Right lobe of liver (tissue), 6 donors: ENCODE results near the gene BCL2A1. TPM values are rescaled to one million over a fixed set of nuclear protein-coding genes. Genes with fewer than 3 reads are reported as not detected.

Experiments used
- ATAC-seq, 4 donors: fragments of 200-7000 bp; cut with Tn5 transposase; one replicate each; pipeline ENCODE4 v1.9.1; 2020; ENCODE audit warnings: mild to moderate bottlenecking in 4 of 4, moderate library complexity in 4 of 4
- DNase-seq, 3 donors: peaks; one replicate each; pipeline ENCODE4 v3.0.0-alpha.2; 2020
- H3K27ac ChIP-seq, 3 donors: fragments of 200-600 bp; one replicate each; pipeline ENCODE4 v1.8.0; 2022
- H3K27me3 ChIP-seq, 2 donors: fragments of 200-600 bp; one replicate each; pipeline ENCODE4 v1.8.0; 2022
- H3K36me3 ChIP-seq, 4 donors: fragments of 200-600 bp; sonication (generic) in 1 of 4; one replicate each; pipeline versions ENCODE4 v1.5.1 to v1.8.0; 2017 to 2022; ENCODE audit warnings: control low read depth in 1 of 4
- H3K4me1 ChIP-seq, 4 donors: fragments of 200-600 bp; sonication (generic) in 1 of 4; one replicate each; pipeline versions ENCODE4 v1.5.1 to v1.8.0; 2017 to 2022; ENCODE audit warnings: control low read depth in 1 of 4
- H3K4me3 ChIP-seq, 3 donors: fragments of 200-600 bp; one replicate each; pipeline ENCODE4 v1.8.0; 2022
- H3K9me3 ChIP-seq, 4 donors: fragments of 200-600 bp; sonication (generic) in 1 of 4; one replicate each; pipeline versions ENCODE4 v1.5.1 to v1.8.0; 2017 to 2022; ENCODE audit warnings: control low read depth in 1 of 4
- POLR2A ChIP-seq: fragments of 450-650 bp; IDR thresholded peaks from one replicate; pipeline ENCODE4 v1.6.1; 2017; ENCODE audit warnings: antibody characterized with exemption, mild to moderate bottlenecking
- WGBS: methylation state at CpG from one replicate; pipeline ENCODE4 v1.1.6; 2018; ENCODE audit warnings: low coverage, low lambda C conversion rate; ENCODE audit not compliant: insufficient coverage; ENCODE audit errors: missing lambda C conversion rate; 5-methylcytosine and 5-hydroxymethylcytosine counted together
- intact Hi-C, 2 donors: fragments of 100-400 bp; cut with DNase I; formaldehyde crosslinking; loops; one replicate each; pipeline versions ENCODE4 v1.11.2 to v1.14.1; 2022
- total RNA-seq, 6 experiments: library from RNA; depleted of rRNA in 2 of 6; stranded (reverse); fragments of >200 nt in 2 of 6; fragmentation: NEBNext Ultra II Directional in 3 of 6; extraction: Animal tissue kit (Norgen Biotek cat#: 25700) in 3 of 6; gene quantifications; one replicate each; pipeline versions ENCODE4 v1.1.0 to v1.2.4, GENCODE V29; 2016 to 2023
- TF ChIP-seq, protein P1 (sequence below), 4 donors: fragments of 200-600 bp in 3 of 4; fragments of 450-650 bp in 1 of 4; IDR thresholded peaks; one replicate each; pipeline versions ENCODE4 v1.5.1 to v1.8.0; 2016 to 2022; ENCODE audit warnings: antibody characterized with exemption in 4 of 4, mild to moderate bottlenecking in 2 of 4
- donor health status: DM: no; HTN: yes; CAD: no.
- donor health status: DM: no; HTN: no; CAD: no.
- donor health status: DM: no; HTN: no; CAD: no.
- donor health status: DM: no; HTN: yes; CAD: no.
- donor health status: DM: no; HTN: yes; CAD: no.

Gene BCL2A1
- total RNA-seq, 6 experiments from 2014 or later: 0.26 to 6.9 (median 1.8) TPM

DNA sequence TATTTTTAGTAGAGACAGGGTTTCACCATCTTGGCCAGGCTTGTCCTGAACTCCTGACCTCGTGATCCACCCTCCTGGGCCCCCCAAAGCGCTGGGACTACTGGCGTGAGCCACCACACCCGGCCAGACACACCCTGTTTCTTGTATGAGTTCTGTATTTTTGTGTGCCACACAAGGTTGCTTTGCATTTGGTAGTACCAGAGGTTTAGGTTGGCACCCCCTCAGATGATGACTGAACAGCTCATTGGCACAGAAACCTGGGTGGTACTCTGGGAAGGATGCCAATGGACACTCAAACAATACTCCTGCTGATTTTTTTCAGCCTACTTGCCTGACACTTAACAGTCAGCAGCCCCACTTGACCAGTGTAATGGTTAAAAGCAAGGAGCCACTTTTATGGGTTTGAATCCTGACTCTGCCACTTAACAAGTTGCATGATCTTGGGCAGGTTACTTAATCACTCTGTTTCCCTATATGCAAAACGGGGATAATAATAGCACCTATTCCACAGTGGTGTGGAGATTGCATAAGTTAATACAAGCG is 39.2 kb upstream of the BCL2A1 start:
- 44% methylated on average over 4 of the region's 6 CpGs for WGBS
- no peak for TF ChIP-seq POLR2A
- TF ChIP-seq, protein P1, sequence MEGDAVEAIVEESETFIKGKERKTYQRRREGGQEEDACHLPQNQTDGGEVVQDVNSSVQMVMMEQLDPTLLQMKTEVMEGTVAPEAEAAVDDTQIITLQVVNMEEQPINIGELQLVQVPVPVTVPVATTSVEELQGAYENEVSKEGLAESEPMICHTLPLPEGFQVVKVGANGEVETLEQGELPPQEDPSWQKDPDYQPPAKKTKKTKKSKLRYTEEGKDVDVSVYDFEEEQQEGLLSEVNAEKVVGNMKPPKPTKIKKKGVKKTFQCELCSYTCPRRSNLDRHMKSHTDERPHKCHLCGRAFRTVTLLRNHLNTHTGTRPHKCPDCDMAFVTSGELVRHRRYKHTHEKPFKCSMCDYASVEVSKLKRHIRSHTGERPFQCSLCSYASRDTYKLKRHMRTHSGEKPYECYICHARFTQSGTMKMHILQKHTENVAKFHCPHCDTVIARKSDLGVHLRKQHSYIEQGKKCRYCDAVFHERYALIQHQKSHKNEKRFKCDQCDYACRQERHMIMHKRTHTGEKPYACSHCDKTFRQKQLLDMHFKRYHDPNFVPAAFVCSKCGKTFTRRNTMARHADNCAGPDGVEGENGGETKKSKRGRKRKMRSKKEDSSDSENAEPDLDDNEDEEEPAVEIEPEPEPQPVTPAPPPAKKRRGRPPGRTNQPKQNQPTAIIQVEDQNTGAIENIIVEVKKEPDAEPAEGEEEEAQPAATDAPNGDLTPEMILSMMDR (IDR thresholded peaks at IDR 0.05): no peak
- Histone ChIP-seq H3K4me3 (no peak overlapping the region), H3K27me3 (no peaks in the 10 kb centered on the region), H3K4me1 (no peaks in the 10 kb centered on the region), H3K9me3 (no peaks in the 10 kb centered on the region), H3K36me3 (no peaks in the 10 kb centered on the region), H3K27ac (no peak overlapping the region)
- intact Hi-C loops: no loop called here
- ATAC-seq (no peak), DNase-seq (no peak)

DNA sequence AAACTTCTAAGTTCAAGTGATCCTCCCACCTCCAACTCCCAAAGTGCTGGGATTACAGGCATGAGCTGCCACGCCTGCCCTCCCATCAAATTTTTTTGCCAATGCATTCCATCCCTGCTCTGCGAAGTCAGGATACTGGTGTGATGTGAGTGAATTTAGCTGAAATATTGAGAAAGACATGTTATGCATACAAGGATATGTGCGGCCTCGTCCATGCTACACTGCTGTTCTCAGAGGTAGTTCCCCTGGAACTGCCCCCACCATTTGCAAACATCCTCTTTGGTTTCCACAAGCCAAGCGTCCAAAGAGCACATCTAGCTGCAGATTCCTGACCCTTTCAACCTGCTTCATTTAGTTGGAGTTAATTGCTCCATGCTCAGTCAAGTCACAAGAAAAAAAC is 36.5 kb upstream of the BCL2A1 start:
- Histone ChIP-seq H3K36me3 (no peaks in the 10 kb centered on the region), H3K4me1 (no peaks in the 10 kb centered on the region), H3K9me3 (no peaks in the 10 kb centered on the region), H3K27me3 (no peaks in the 10 kb centered on the region), H3K27ac (no peak overlapping the region), H3K4me3 (no peak overlapping the region)
- intact Hi-C loops: no loop called here
- DNase-seq: no peak
- ATAC-seq: no peak
- TF ChIP-seq, protein P1 (IDR thresholded peaks at IDR 0.05): no peak
- TF ChIP-seq POLR2A: no peak
- 56% methylated on average over 4 of the region's 5 CpGs for WGBS

DNA sequence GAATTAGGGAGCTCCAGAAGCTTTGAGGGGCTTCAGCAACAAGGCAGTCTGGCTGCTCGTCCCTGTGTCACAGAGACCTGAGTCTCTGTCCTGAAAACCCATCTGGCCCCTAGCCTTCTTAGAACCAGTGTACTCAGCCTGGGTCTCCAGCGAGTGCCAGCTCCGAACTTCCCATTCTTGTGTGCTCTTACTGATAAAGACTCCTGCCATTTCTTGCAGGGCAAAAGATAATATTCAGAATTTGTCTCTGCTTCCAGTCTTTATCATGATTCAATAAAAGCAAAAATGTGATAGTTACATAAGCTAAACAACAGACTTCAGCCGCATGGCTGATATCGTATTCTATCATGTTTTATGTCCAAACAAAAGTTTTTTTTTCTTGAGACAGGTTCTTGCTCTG is 36.0 kb upstream of the BCL2A1 start:
- intact Hi-C loops: no loop called here
- H3K9me3 ChIP-seq: no peaks in the 10 kb centered on the region
- no peaks in the 10 kb centered on the region for H3K27me3 ChIP-seq
- ATAC-seq (no peak), DNase-seq (no peak)
- TF ChIP-seq, protein P1 (IDR thresholded peaks at IDR 0.05): no peak
- no peak for TF ChIP-seq POLR2A
- H3K27ac ChIP-seq: no peak overlapping the region
- 89% methylated on average over 4 of the region's 5 CpGs for WGBS
- H3K4me3 ChIP-seq: no peak overlapping the region
- no peaks in the 10 kb centered on the region for H3K36me3 ChIP-seq
- no peaks in the 10 kb centered on the region for H3K4me1 ChIP-seq

DNA sequence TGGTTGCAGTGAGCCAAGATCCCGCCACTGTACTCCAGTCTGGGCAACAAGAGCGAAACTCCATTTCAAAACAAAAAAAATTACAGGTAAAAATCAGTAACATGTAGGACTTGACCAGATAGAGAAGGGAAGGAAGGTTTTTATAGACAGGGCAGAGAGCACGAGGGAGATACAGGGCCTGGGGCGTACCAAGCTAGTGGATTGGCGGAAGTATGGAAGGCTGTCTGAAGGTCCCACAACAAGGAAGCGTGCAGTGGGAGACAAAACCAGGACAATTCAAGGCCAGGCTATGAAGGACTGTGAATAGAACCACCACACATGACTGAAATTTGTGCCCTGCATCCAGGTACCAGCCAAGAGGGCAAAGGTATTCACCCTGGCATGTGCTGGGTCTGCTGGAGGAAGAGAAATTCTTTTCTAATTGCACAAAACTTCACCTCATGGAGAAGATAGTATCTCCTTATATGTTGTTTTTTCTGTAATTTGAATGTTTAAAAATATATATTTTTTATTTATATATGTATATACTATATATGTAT is 33.0 kb upstream of the BCL2A1 start:
- intact Hi-C loops: no loop called here
- WGBS: 88% methylated on average over 6 of the region's 6 CpGs
- H3K27me3 ChIP-seq: no peaks in the 10 kb centered on the region
- H3K9me3 ChIP-seq: no peaks in the 10 kb centered on the region
- H3K36me3 ChIP-seq: no peaks in the 10 kb centered on the region
- H3K4me1 ChIP-seq: no peaks in the 10 kb centered on the region
- TF ChIP-seq, protein P1 (IDR thresholded peaks at IDR 0.05): no peak
- TF ChIP-seq POLR2A: no peak
- no peak overlapping the region for H3K27ac ChIP-seq
- no peak overlapping the region for H3K4me3 ChIP-seq
- ATAC-seq (peak; percentile 41 to 63 (median 49)), DNase-seq (no peak)
